Astrocyte (in vitro differentiated cells and primary cell): ENCODE measurements around the gene KDM2B. TPM values are rescaled to one million over a fixed set of nuclear protein-coding genes. Genes with fewer than 3 reads are reported as not detected.

ENCODE experiments used
- DNase-seq: peaks from one replicate; pipeline ENCODE4 v3.0.0-alpha.2; 2010; ENCODE audit warnings: low read depth
- FAIRE-seq: peaks from 2 replicates; lab custom pipeline; 2011; peaks lifted over from hg19 to GRCh38; lab: Jason Lieb, UNC
- H2AFZ ChIP-seq: 2 replicates; pipeline ENCODE4 v1.6.0; 2012; ENCODE audit warnings: low read depth, low read length, inconsistent platforms
- H3K27ac ChIP-seq: 2 replicates; pipeline ENCODE4 v1.5.1; 2011; ENCODE audit warnings: low read depth, low read length, inconsistent platforms
- H3K27me3 ChIP-seq: 2 replicates; pipeline ENCODE4 v1.6.0; 2011; ENCODE audit warnings: low read length, inconsistent platforms; ENCODE audit not compliant: insufficient read depth
- H3K36me3 ChIP-seq: 2 replicates; pipeline ENCODE4 v1.5.1; 2011; ENCODE audit warnings: low read length, inconsistent platforms; ENCODE audit not compliant: insufficient read depth
- H3K4me1 ChIP-seq: 2 replicates; pipeline ENCODE4 v1.5.1; 2011; ENCODE audit warnings: low read length, inconsistent platforms; ENCODE audit not compliant: insufficient read depth
- H3K4me2 ChIP-seq: 2 replicates; pipeline ENCODE4 v1.6.0; 2012; ENCODE audit warnings: low read length, inconsistent platforms
- H3K4me3 ChIP-seq: 2 replicates; pipeline ENCODE4 v1.5.1; 2011; ENCODE audit warnings: low read depth, mild to moderate bottlenecking, low read length, inconsistent platforms; ENCODE audit not compliant: insufficient read depth
- H3K79me2 ChIP-seq: 2 replicates; pipeline ENCODE4 v1.6.0; 2012; ENCODE audit warnings: mild to moderate bottlenecking, low read length, inconsistent platforms; ENCODE audit not compliant: insufficient read depth
- H3K9ac ChIP-seq: 2 replicates; pipeline ENCODE4 v1.6.0; 2012; ENCODE audit warnings: mild to moderate bottlenecking, low read length, inconsistent platforms
- H3K9me3 ChIP-seq: 2 replicates; pipeline ENCODE4 v1.5.1; 2012; ENCODE audit warnings: low read depth, mild to moderate bottlenecking, low read length, inconsistent platforms; ENCODE audit not compliant: insufficient read depth
- H4K20me1 ChIP-seq: 2 replicates; pipeline ENCODE4 v1.6.0; 2012; ENCODE audit warnings: low read length, inconsistent platforms; ENCODE audit not compliant: insufficient read depth
- H3K27ac Mint-ChIP-seq: one replicate; pipeline ENCODE4 v1.8.0; 2021; ENCODE audit warnings: mild to moderate bottlenecking, mixed read lengths; ENCODE audit not compliant: unreplicated experiment
- H3K27me3 Mint-ChIP-seq: one replicate; pipeline ENCODE4 v1.8.0; 2021; ENCODE audit warnings: low read depth, mixed read lengths; ENCODE audit not compliant: unreplicated experiment
- H3K36me3 Mint-ChIP-seq: one replicate; pipeline ENCODE4 v1.8.0; 2021; ENCODE audit warnings: low read depth, mixed read lengths; ENCODE audit not compliant: unreplicated experiment
- H3K4me1 Mint-ChIP-seq: one replicate; pipeline ENCODE4 v1.8.0; 2021; ENCODE audit warnings: low read depth, mixed read lengths; ENCODE audit not compliant: unreplicated experiment
- H3K4me3 Mint-ChIP-seq: one replicate; pipeline ENCODE4 v1.8.0; 2021; ENCODE audit warnings: mild to moderate bottlenecking, moderate library complexity, mixed read lengths; ENCODE audit not compliant: unreplicated experiment
- H3K9me3 Mint-ChIP-seq: one replicate; pipeline ENCODE4 v1.8.0; 2021; ENCODE audit warnings: mild to moderate bottlenecking, mixed read lengths; ENCODE audit not compliant: unreplicated experiment
- EZH2 ChIP-seq: IDR thresholded peaks from 2 replicates; pipeline ENCODE4 v1.6.1; 2012; ENCODE audit warnings: mild to moderate bottlenecking, low read length, inconsistent platforms; ENCODE audit not compliant: insufficient read depth
- total RNA-seq: library from RNA; stranded (reverse); gene quantifications from 2 replicates; pipeline ENCODE4 v1.2.1, GENCODE V29; 2021
- TF ChIP-seq, protein P1 (sequence below): IDR thresholded peaks from 2 replicates; pipeline ENCODE4 v1.5.1; 2011; ENCODE audit warnings: low read depth, mild to moderate bottlenecking, inconsistent platforms, low read length, moderate library complexity; ENCODE audit not compliant: insufficient read depth

KDM2B gene
- total RNA-seq, 1 donor from 2014 or later: 23.4 TPM

DNA sequence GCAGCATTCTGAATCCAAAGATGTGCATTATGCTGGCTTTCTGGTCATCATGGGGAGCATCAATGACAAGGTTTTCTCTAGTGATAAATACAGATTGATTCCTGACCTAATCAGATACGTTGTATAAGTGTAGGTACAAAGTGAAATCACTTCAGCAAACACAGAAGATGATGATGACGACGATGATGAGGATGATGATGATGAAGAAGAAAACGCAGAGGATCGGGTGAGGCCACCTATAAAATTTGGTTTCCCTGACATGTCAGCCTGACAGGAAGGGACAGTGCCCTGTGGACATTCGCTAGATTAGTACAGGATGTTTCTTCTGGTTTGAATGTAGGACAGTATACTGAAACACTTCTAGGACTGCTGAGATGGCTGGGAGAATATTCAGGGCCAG lies 160.7 kb downstream of the KDM2B start:
- H4K20me1 ChIP-seq: peaks cover 11% of the 10 kb centered on the region
- H2AFZ ChIP-seq: no peak overlapping the region
- Mint-ChIP-seq H3K27me3 (no peaks in the 10 kb centered on the region), H3K9me3 (no peaks in the 10 kb centered on the region), H3K4me3 (no peak overlapping the region), H3K4me1 (no peaks in the 10 kb centered on the region), H3K36me3 (peaks cover 13% of the 10 kb centered on the region), H3K27ac (no peak overlapping the region)
- TF ChIP-seq, protein P1, sequence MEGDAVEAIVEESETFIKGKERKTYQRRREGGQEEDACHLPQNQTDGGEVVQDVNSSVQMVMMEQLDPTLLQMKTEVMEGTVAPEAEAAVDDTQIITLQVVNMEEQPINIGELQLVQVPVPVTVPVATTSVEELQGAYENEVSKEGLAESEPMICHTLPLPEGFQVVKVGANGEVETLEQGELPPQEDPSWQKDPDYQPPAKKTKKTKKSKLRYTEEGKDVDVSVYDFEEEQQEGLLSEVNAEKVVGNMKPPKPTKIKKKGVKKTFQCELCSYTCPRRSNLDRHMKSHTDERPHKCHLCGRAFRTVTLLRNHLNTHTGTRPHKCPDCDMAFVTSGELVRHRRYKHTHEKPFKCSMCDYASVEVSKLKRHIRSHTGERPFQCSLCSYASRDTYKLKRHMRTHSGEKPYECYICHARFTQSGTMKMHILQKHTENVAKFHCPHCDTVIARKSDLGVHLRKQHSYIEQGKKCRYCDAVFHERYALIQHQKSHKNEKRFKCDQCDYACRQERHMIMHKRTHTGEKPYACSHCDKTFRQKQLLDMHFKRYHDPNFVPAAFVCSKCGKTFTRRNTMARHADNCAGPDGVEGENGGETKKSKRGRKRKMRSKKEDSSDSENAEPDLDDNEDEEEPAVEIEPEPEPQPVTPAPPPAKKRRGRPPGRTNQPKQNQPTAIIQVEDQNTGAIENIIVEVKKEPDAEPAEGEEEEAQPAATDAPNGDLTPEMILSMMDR: no peak
- no peak for TF ChIP-seq EZH2
- no peaks in the 10 kb centered on the region for H3K4me1 ChIP-seq
- FAIRE-seq: no peak
- no peak for DNase-seq
- no peak overlapping the region for H3K9ac ChIP-seq
- no peaks in the 10 kb centered on the region for H3K9me3 ChIP-seq
- no peak overlapping the region for H3K4me2 ChIP-seq
- H3K27ac ChIP-seq: no peak overlapping the region
- no peak overlapping the region for H3K4me3 ChIP-seq
- H3K27me3 ChIP-seq: no peaks in the 10 kb centered on the region
- H3K36me3 ChIP-seq: peaks cover 67% of the 10 kb centered on the region
- peaks cover 20% of the 10 kb centered on the region for H3K79me2 ChIP-seq

DNA sequence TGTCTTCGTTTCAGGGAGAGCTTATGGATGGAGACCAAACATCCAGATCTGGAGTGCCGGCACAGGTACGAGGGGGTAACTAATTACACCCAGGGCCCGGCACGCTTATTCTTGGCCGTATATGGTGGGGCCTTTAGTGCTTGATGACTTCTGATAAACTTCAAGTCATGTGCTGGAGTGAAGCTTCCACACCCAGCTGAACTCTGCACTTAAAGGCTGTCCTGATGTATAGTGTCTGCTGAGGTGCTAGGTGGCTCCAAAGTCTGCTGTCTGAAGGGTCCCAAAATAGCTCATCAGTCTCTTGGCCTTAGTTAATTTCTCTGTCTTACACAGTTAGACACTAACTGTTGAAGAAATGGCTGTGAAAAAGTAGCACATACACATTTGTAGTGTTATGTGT lies 163.0 kb downstream of the KDM2B start:
- Histone ChIP-seq H3K36me3 (peaks cover 52% of the 10 kb centered on the region), H4K20me1 (peaks cover 11% of the 10 kb centered on the region), H3K9me3 (no peaks in the 10 kb centered on the region), H3K4me3 (no peak overlapping the region), H3K4me2 (no peak overlapping the region), H3K27me3 (no peaks in the 10 kb centered on the region), H3K4me1 (no peaks in the 10 kb centered on the region), H3K27ac (no peak overlapping the region), H3K9ac (no peak overlapping the region), H3K79me2 (peaks cover 29% of the 10 kb centered on the region), H2AFZ (no peak overlapping the region)
- no peak for DNase-seq
- Mint-ChIP-seq H3K9me3 (no peaks in the 10 kb centered on the region), H3K4me1 (no peaks in the 10 kb centered on the region), H3K27ac (no peak overlapping the region), H3K36me3 (peaks cover 9% of the 10 kb centered on the region), H3K27me3 (no peaks in the 10 kb centered on the region), H3K4me3 (no peak overlapping the region)
- TF ChIP-seq, protein P1: no peak
- TF ChIP-seq EZH2: no peak
- no peak for FAIRE-seq

GRCh38 chr12:121413917-121414316 lies 166.9 kb downstream of the KDM2B start:
- no peaks in the 10 kb centered on the region for H3K4me1 ChIP-seq
- DNase-seq (no peak), FAIRE-seq (no peak)
- H3K9me3 Mint-ChIP-seq: no peaks in the 10 kb centered on the region
- TF ChIP-seq, protein P1: no peak
- TF ChIP-seq EZH2: no peak
- no peak overlapping the region for H3K4me3 ChIP-seq
- no peak overlapping the region for H3K4me2 ChIP-seq
- H3K27ac ChIP-seq: no peak overlapping the region
- H3K79me2 ChIP-seq: peaks cover 42% of the 10 kb centered on the region
- H3K4me3 Mint-ChIP-seq: no peak overlapping the region
- peaks cover 4% of the 10 kb centered on the region for H3K36me3 Mint-ChIP-seq
- H3K27me3 Mint-ChIP-seq: no peaks in the 10 kb centered on the region
- no peak overlapping the region for H3K9ac ChIP-seq
- H3K27ac Mint-ChIP-seq: no peak overlapping the region
- no peaks in the 10 kb centered on the region for H3K9me3 ChIP-seq
- no peaks in the 10 kb centered on the region for H3K27me3 ChIP-seq
- peaks cover 19% of the 10 kb centered on the region for H3K36me3 ChIP-seq
- no peak overlapping the region for H2AFZ ChIP-seq
- peaks cover 5% of the 10 kb centered on the region for H4K20me1 ChIP-seq
- H3K4me1 Mint-ChIP-seq: no peaks in the 10 kb centered on the region
